A549 (cell line): ENCODE data around the gene RAPGEF4. TPM values are rescaled to one million over a fixed set of nuclear protein-coding genes. Genes with fewer than 3 reads are reported as not detected.

ENCODE experiments used
- ATAC-seq, 2 experiments: fragments of 200-7000 bp in 1 of 2; fragments of >200 bp in 1 of 2; cut with Nextera tagmentation in 1 of 2; cut with Tn5 transposase in 1 of 2; 3 replicates each; pipeline versions ENCODE4 v1.8.0 to v1.9.1; 2018 to 2020; ENCODE audit warnings: mild to moderate bottlenecking in 1 of 2, moderate library complexity in 1 of 2
- CTCF ChIA-PET: fragments of 300-600 bp; sonication (Branson Sonifier 250); formaldehyde crosslinking; extraction: SDS; loops from one replicate; lab custom pipeline; 2021; ENCODE audit warnings: antibody characterized with exemption, inconsistent platforms; lab: Yijun Ruan, JAX
- POLR2A ChIA-PET: fragments of 350-600 bp; formaldehyde crosslinking; extraction: SDS; loops from one replicate; lab custom pipeline; 2021; ENCODE audit warnings: antibody characterized with exemption, inconsistent platforms; lab: Yijun Ruan, JAX
- DNase-seq, 2 experiments: peaks; one replicate each; pipeline versions ENCODE4 v3.0.0 to v3.0.0-alpha.2; 2011 to 2016; ENCODE audit warnings: low read depth in 1 of 2, low spot score in 1 of 2
- FAIRE-seq: peaks from 2 replicates; lab custom pipeline; 2011; peaks lifted over from hg19 to GRCh38; lab: Jason Lieb, UNC
- H3K27ac ChIP-seq, 2 experiments: fragments of >200 bp; sonication (Bioruptor Twin); formaldehyde crosslinking; 3 replicates each; pipeline ENCODE4 v1.5.1; 2016 to 2017
- H3K4me1 ChIP-seq: fragments of >200 bp; sonication (Bioruptor Twin); formaldehyde crosslinking; 3 replicates; pipeline ENCODE4 v1.6.1; 2016
- H3K4me2 ChIP-seq: fragments of >200 bp; sonication (Bioruptor Twin); formaldehyde crosslinking; 3 replicates; pipeline ENCODE4 v1.6.1; 2016
- H3K4me3 ChIP-seq: fragments of >200 bp; sonication (Bioruptor Twin); formaldehyde crosslinking; 3 replicates; pipeline ENCODE4 v1.5.1; 2016
- H3K9me3 ChIP-seq: fragments of >200 bp; sonication (Bioruptor Twin); formaldehyde crosslinking; 3 replicates; pipeline ENCODE4 v1.6.1; 2016
- BHLHE40 ChIP-seq: IDR thresholded peaks from 2 replicates; pipeline ENCODE4 v1.6.1; 2012; ENCODE audit warnings: low read depth, low read length, inconsistent platforms
- CBX8 ChIP-seq: fragments of 200-600 bp; sonication (generic); IDR thresholded peaks from 2 replicates; pipeline ENCODE4 v1.6.1; 2016
- EHF ChIP-seq: fragments of 250-450 bp; sonication (Bioruptor Pico); IDR thresholded peaks from 2 replicates; pipeline ENCODE4 v1.5.0; 2020; ENCODE audit warnings: mild to moderate bottlenecking
- FOSB ChIP-seq: fragments of 250-450 bp; sonication (Bioruptor Pico); IDR thresholded peaks from 2 replicates; pipeline ENCODE4 v1.5.0; 2020; ENCODE audit warnings: mild to moderate bottlenecking, moderate library complexity
- FOSL2 ChIP-seq, 2 experiments: fragments of 450-650 bp in 1 of 2; fragments of >200 bp in 1 of 2; sonication (Bioruptor Twin) in 1 of 2; formaldehyde crosslinking; IDR thresholded peaks; 2 replicates each; pipeline versions ENCODE4 v1.5.0 to v1.6.1; 2016 to 2020; ENCODE audit warnings: mild to moderate bottlenecking in 1 of 2, moderate library complexity in 1 of 2
- FOXS1 ChIP-seq: fragments of 250-450 bp; sonication (Bioruptor Pico); IDR thresholded peaks from 2 replicates; pipeline ENCODE4 v1.5.0; 2020; ENCODE audit warnings: mild to moderate bottlenecking, moderate library complexity
- HDAC2 ChIP-seq: fragments of 200-600 bp; sonication (generic); IDR thresholded peaks from 2 replicates; pipeline ENCODE4 v1.6.1; 2016
- HEYL ChIP-seq: fragments of 250-450 bp; sonication (Bioruptor Pico); IDR thresholded peaks from 2 replicates; pipeline ENCODE4 v1.8.0; 2021; ENCODE audit warnings: mild to moderate bottlenecking, moderate library complexity
- HOXA7 ChIP-seq: fragments of 250-450 bp; sonication (Bioruptor Pico); IDR thresholded peaks from 2 replicates; pipeline ENCODE4 v1.5.0; 2020; ENCODE audit warnings: mild to moderate bottlenecking, moderate library complexity
- KDM1A ChIP-seq: fragments of 200-600 bp; sonication (generic); IDR thresholded peaks from 2 replicates; pipeline ENCODE4 v1.6.1; 2016; ENCODE audit warnings: low read depth, mild to moderate bottlenecking
- MAFK ChIP-seq: fragments of 450-650 bp; IDR thresholded peaks from 2 replicates; pipeline ENCODE4 v1.6.1; 2014; ENCODE audit not compliant: partially characterized antibody
- MYC ChIP-seq: IDR thresholded peaks from 2 replicates; pipeline ENCODE4 v1.6.1; 2012; ENCODE audit warnings: mild to moderate bottlenecking, inconsistent platforms, low read length, improper control_type of control experiment, borderline replicate concordance
- NPAS2 ChIP-seq: fragments of 250-450 bp; sonication (Bioruptor Pico); IDR thresholded peaks from 2 replicates; pipeline ENCODE4 v1.8.0; 2022; ENCODE audit warnings: mild to moderate bottlenecking, moderate library complexity, borderline replicate concordance
- RAD21 ChIP-seq, 2 experiments: fragments of >200 bp in 1 of 2; sonication (Bioruptor Twin) in 1 of 2; formaldehyde crosslinking in 1 of 2; IDR thresholded peaks in 1 of 2; conservative IDR thresholded peaks in 1 of 2; 2 replicates in 1 of 2; 3 replicates in 1 of 2; pipeline ENCODE4 v1.6.1; 2012 to 2018; ENCODE audit warnings: inconsistent platforms in 1 of 2
- SMC3 ChIP-seq: fragments of >200 bp; sonication (Bioruptor Twin); formaldehyde crosslinking; IDR thresholded peaks from 3 replicates; pipeline ENCODE4 v1.6.1; 2018; ENCODE audit warnings: inconsistent platforms
- SREBF2 ChIP-seq: fragments of 450-650 bp; IDR thresholded peaks from 2 replicates; pipeline ENCODE4 v1.6.1; 2014; ENCODE audit warnings: mild to moderate bottlenecking, moderate library complexity
- ZFP36 ChIP-seq: fragments of 450-650 bp; IDR thresholded peaks from 2 replicates; pipeline ENCODE4 v1.6.1; 2014; ENCODE audit warnings: borderline replicate concordance; ENCODE audit not compliant: partially characterized antibody
- ZNF302 ChIP-seq: fragments of 250-450 bp; sonication (Bioruptor Pico); IDR thresholded peaks from 2 replicates; pipeline ENCODE4 v1.9.0; 2021; ENCODE audit warnings: inconsistent platforms, mild to moderate bottlenecking, moderate library complexity
- WGBS: methylation state at CpG from one replicate; pipeline ENCODE4 v1.1.6; 2017; ENCODE audit errors: missing lambda C conversion rate; 5-methylcytosine and 5-hydroxymethylcytosine counted together
- polyA plus RNA-seq, 4 experiments: library from polyadenylated mRNA; depleted of rRNA in 3 of 4; stranded (reverse); fragments of >200 nt; fragmentation: RNase III in 1 of 4; extraction: RNeasy Plus Mini Kit Qiagen cat#74134 plus additional on column Dnase treatment in 1 of 4; gene quantifications; 2 replicates in 3 of 4; 3 replicates in 1 of 4; pipeline ENCODE4 v1.2.3, GENCODE V29; 2011 to 2017
- TF ChIP-seq, protein P1 (sequence below): IDR thresholded peaks from 2 replicates; pipeline ENCODE4 v1.6.1; 2012
- TF ChIP-seq, protein P2 (sequence below): IDR thresholded peaks from 2 replicates; pipeline ENCODE4 v1.6.1; 2012; ENCODE audit warnings: low read depth, borderline replicate concordance
- TF ChIP-seq, protein P3 (sequence below): fragments of >200 bp; sonication (Bioruptor Twin); formaldehyde crosslinking; IDR thresholded peaks from 3 replicates; pipeline ENCODE4 v1.5.1; 2016
- TF ChIP-seq, protein P4 (sequence below): fragments of 250-450 bp; sonication (Bioruptor Pico); IDR thresholded peaks from 2 replicates; pipeline ENCODE4 v1.5.0; 2020; ENCODE audit warnings: low read depth, mild to moderate bottlenecking, moderate library complexity
- TF ChIP-seq, protein P5 (sequence below): fragments of >200 bp; sonication (Bioruptor Twin); formaldehyde crosslinking; IDR thresholded peaks from 3 replicates; pipeline ENCODE4 v1.6.1; 2016

The RAPGEF4 gene
- polyA plus RNA-seq, 2 of the 4 experiments (the other 2 are of a cell fraction) = 0.18 to 1.1 TPM

DNA sequence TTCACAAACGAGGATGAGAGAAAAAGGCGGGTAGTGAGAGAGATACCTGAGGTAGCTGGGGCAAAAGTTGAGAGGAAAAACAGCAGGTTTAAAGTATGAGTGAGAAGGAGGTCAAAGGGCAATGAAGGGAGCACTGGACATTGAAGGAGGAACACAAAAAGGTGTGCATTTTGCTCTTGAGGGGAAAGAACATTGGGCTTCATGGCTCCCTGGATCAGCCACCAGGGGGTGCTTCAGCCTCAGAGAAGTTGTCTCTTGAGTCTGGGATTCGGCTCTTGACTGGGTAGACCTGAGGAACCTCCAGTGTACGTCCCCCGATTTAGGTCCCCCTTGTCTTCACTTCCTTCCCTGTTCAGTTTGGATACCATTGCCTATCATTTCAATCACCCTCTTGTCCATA, 128.5 kb downstream of the RAPGEF4 start:
- ChIA-PET POLR2A (no interaction called here), CTCF (interaction anchor here (1.3 to 3.6 kb wide), 4 partner anchors 26 to 157 kb away, joined by 3 to 15 read pairs (median 5); no protein-coding TSS in a partner anchor)
- H3K4me1 ChIP-seq = no peaks in the 10 kb centered on the region; the same call in 2 of the 3 replicates
- H3K4me2 ChIP-seq = no peak overlapping the region
- H3K4me3 ChIP-seq = no peak overlapping the region
- H3K9me3 ChIP-seq = no peaks in the 10 kb centered on the region
- TF ChIP-seq FOSL2 (IDR thresholded peaks at IDR 0.05) (no peak), FOSL2 (CRISPR knock-in tag; IDR thresholded peaks at IDR 0.05) (no peak), HDAC2 (no peak), ZFP36 (no peak), FOSB (CRISPR knock-in tag) (no peak), NPAS2 (CRISPR knock-in tag) (no peak), CBX8 (no peak), MYC (no peak), HOXA7 (CRISPR knock-in tag) (no peak), MAFK (no peak), KDM1A (no peak), ZNF302 (CRISPR knock-in tag) (no peak), HEYL (CRISPR knock-in tag) (no peak), SREBF2 (no peak), FOXS1 (no peak), SMC3 (peak; percentile 70), BHLHE40 (no peak), RAD21 (conservative IDR thresholded peaks at IDR 0.05 in 1 of 2, IDR thresholded peaks at IDR 0.05 in 1 of 2) (peak; percentile 75 to 86), EHF (CRISPR knock-in tag) (no peak)
- TF ChIP-seq, protein P1, sequence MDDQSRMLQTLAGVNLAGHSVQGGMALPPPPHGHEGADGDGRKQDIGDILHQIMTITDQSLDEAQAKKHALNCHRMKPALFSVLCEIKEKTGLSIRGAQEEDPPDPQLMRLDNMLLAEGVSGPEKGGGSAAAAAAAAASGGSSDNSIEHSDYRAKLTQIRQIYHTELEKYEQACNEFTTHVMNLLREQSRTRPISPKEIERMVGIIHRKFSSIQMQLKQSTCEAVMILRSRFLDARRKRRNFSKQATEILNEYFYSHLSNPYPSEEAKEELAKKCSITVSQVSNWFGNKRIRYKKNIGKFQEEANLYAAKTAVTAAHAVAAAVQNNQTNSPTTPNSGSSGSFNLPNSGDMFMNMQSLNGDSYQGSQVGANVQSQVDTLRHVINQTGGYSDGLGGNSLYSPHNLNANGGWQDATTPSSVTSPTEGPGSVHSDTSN = no peak
- TF ChIP-seq, protein P2, sequence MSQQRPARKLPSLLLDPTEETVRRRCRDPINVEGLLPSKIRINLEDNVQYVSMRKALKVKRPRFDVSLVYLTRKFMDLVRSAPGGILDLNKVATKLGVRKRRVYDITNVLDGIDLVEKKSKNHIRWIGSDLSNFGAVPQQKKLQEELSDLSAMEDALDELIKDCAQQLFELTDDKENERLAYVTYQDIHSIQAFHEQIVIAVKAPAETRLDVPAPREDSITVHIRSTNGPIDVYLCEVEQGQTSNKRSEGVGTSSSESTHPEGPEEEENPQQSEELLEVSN = no peak
- TF ChIP-seq, protein P3, sequence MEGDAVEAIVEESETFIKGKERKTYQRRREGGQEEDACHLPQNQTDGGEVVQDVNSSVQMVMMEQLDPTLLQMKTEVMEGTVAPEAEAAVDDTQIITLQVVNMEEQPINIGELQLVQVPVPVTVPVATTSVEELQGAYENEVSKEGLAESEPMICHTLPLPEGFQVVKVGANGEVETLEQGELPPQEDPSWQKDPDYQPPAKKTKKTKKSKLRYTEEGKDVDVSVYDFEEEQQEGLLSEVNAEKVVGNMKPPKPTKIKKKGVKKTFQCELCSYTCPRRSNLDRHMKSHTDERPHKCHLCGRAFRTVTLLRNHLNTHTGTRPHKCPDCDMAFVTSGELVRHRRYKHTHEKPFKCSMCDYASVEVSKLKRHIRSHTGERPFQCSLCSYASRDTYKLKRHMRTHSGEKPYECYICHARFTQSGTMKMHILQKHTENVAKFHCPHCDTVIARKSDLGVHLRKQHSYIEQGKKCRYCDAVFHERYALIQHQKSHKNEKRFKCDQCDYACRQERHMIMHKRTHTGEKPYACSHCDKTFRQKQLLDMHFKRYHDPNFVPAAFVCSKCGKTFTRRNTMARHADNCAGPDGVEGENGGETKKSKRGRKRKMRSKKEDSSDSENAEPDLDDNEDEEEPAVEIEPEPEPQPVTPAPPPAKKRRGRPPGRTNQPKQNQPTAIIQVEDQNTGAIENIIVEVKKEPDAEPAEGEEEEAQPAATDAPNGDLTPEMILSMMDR = peak; percentile 65
- TF ChIP-seq, protein P4, sequence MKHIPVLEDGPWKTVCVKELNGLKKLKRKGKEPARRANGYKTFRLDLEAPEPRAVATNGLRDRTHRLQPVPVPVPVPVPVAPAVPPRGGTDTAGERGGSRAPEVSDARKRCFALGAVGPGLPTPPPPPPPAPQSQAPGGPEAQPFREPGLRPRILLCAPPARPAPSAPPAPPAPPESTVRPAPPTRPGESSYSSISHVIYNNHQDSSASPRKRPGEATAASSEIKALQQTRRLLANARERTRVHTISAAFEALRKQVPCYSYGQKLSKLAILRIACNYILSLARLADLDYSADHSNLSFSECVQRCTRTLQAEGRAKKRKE (CRISPR knock-in tag) = no peak
- TF ChIP-seq, protein P5, sequence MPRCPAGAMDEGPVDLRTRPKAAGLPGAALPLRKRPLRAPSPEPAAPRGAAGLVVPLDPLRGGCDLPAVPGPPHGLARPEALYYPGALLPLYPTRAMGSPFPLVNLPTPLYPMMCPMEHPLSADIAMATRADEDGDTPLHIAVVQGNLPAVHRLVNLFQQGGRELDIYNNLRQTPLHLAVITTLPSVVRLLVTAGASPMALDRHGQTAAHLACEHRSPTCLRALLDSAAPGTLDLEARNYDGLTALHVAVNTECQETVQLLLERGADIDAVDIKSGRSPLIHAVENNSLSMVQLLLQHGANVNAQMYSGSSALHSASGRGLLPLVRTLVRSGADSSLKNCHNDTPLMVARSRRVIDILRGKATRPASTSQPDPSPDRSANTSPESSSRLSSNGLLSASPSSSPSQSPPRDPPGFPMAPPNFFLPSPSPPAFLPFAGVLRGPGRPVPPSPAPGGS = no peak
- FAIRE-seq (no peak), DNase-seq (peak in 1 of 2 experiments; percentile 64), ATAC-seq (peak; percentile 59 to 89; a peak in 3 of 6 replicates)
- 22% methylated on average over 5 of the region's 5 CpGs for WGBS
- no peak overlapping the region for H3K27ac ChIP-seq
